GM12878 (cell line): ENCODE results near the gene CRAT. TPM values are rescaled to one million over a fixed set of nuclear protein-coding genes. Genes with fewer than 3 reads are reported as not detected.

Experiments used
- E2F4 ChIP-seq: IDR thresholded peaks from 2 replicates; pipeline ENCODE4 v1.6.1; 2012; ENCODE audit warnings: low read depth, low read length, improper control_type of control experiment
- E4F1 ChIP-seq: fragments of 450-650 bp; IDR thresholded peaks from 2 replicates; pipeline ENCODE4 v1.6.1; 2018; ENCODE audit warnings: borderline replicate concordance, mild to moderate bottlenecking; ENCODE audit not compliant: partially characterized antibody
- IRF4 ChIP-seq: IDR thresholded peaks from 2 replicates; pipeline ENCODE4 v1.6.1; 2011; ENCODE audit warnings: low read depth, low read length
- POU2F2 ChIP-seq: IDR thresholded peaks from 3 replicates; pipeline ENCODE4 v1.6.1; 2011; ENCODE audit warnings: low read depth, mild to moderate bottlenecking, low read length, borderline replicate concordance
- SKIL ChIP-seq: fragments of 450-650 bp; IDR thresholded peaks from 2 replicates; pipeline ENCODE4 v1.6.1; 2017; ENCODE audit warnings: mild to moderate bottlenecking, low read depth, inconsistent platforms; ENCODE audit not compliant: poor library complexity, severe bottlenecking
- ZNF622 ChIP-seq: fragments of 450-650 bp; IDR thresholded peaks from 2 replicates; pipeline ENCODE4 v1.6.1; 2017; ENCODE audit warnings: mild to moderate bottlenecking, inconsistent platforms
- polyA plus RNA-seq, 11 experiments: library from polyadenylated mRNA; depleted of rRNA in 4 of 11; unstranded in 6 of 11; stranded (reverse) in 5 of 11; fragments of >200 nt; fragmentation: Nextera tagmentation in 4 of 11; fragmentation: Illumina TruSeq in 1 of 11; extraction: Ambion mirVana in 4 of 11; extraction: Trizol in 1 of 11; gene quantifications; 1 replicate in 1 of 11; 2 replicates in 10 of 11; pipeline versions ENCODE4 v1.2.1 to v1.2.3, GENCODE V29; 2011 to 2016; ENCODE audit warnings: inconsistent platforms in 2 of 11, missing spikeins in 2 of 11, low read depth in 1 of 11
- total RNA-seq, 4 experiments: library from RNA; depleted of rRNA in 3 of 4; stranded (reverse); fragments of >200 nt in 3 of 4; fragmentation: Illumina TruSeq in 1 of 4; extraction: Trizol in 1 of 4; gene quantifications; 2 replicates each; pipeline versions ENCODE4 v1.2.1 to v1.2.3, GENCODE V29; 2013 to 2021

The CRAT gene
- total and polyA plus RNA-seq, 10 of the 15 experiments (the other 5 are each of a cell fraction or from before 2014, with no cell fraction given) = 0.10 to 3.4 (median 1.8) TPM

GRCh38 chr9:129150672-129151211 lies 40.1 kb upstream of the CRAT start (continued):
- TF ChIP-seq ZNF622 (no peak), SKIL (no peak), E2F4 (no peak), E4F1 (no peak), POU2F2 (no peak), IRF4 (no peak)
